Measurements from ENCODE around the gene HSPB6.

Gene HSPB6

GRCh38 chr19:35789978-35790944, 33.4 kb upstream of the HSPB6 start:
- DNase-seq, result no peak
- TF ChIP-seq GATA1 (IDR thresholded peaks at IDR 0.05; ENCODE audit: low read depth, low read length), result no peak
- TF ChIP-seq POLR2A (IDR thresholded peaks at IDR 0.05; ENCODE audit: low read length), result no peak

GRCh38 chr19:35789195-35789977, 32.6 kb upstream of the HSPB6 start:
- TF ChIP-seq POLR2A (IDR thresholded peaks at IDR 0.05; ENCODE audit: low read length) (no peak), GATA1 (IDR thresholded peaks at IDR 0.05; ENCODE audit: low read depth, low read length) (no peak)
- no peak for DNase-seq

- no peak for DNase-seq
- TF ChIP-seq POLR2A (IDR thresholded peaks at IDR 0.05; ENCODE audit: low read length), result no peak
These were observed 31.6 kb upstream of the HSPB6 start for GRCh38 chr19:35788205-35788960.

- TF ChIP-seq GATA1 (IDR thresholded peaks at IDR 0.05; ENCODE audit: low read depth, low read length) (no peak), POLR2A (IDR thresholded peaks at IDR 0.05; ENCODE audit: low read length) (no peak)
These were observed 30.5 kb upstream of the HSPB6 start for GRCh38 chr19:35787227-35787799.

GRCh38 chr19:35786299-35787160, 29.7 kb upstream of the HSPB6 start:
- TF ChIP-seq GATA1 (IDR thresholded peaks at IDR 0.05; ENCODE audit: low read depth, low read length) (no peak), POLR2A (IDR thresholded peaks at IDR 0.05; ENCODE audit: low read length) (no peak)
- no peak for DNase-seq

More at GRCh38 chr19:35787227-35787799, 30.5 kb upstream of the HSPB6 start:
- DNase-seq, result no peak

- DNase-seq, result no peak
- no peak for TF ChIP-seq GATA1 (IDR thresholded peaks at IDR 0.05; ENCODE audit: low read depth, low read length)
- TF ChIP-seq POLR2A (IDR thresholded peaks at IDR 0.05; ENCODE audit: low read length), result no peak
These were observed 28.5 kb upstream of the HSPB6 start for GRCh38 chr19:35785339-35785627.

GRCh38 chr19:35784503-35785338, 27.9 kb upstream of the HSPB6 start:
- TF ChIP-seq GATA1 (IDR thresholded peaks at IDR 0.05; ENCODE audit: low read depth, low read length) (no peak), POLR2A (IDR thresholded peaks at IDR 0.05; ENCODE audit: low read length) (no peak)
- DNase-seq, result no peak

- no peak for DNase-seq
- no peak for TF ChIP-seq POLR2A (IDR thresholded peaks at IDR 0.05; ENCODE audit: low read length)
- no peak for TF ChIP-seq GATA1 (IDR thresholded peaks at IDR 0.05; ENCODE audit: low read depth, low read length)
These were observed 26.9 kb upstream of the HSPB6 start for GRCh38 chr19:35783469-35784434.

GRCh38 chr19:35782589-35782988, 25.8 kb upstream of the HSPB6 start:
- TF ChIP-seq GATA1 (IDR thresholded peaks at IDR 0.05; ENCODE audit: low read depth, low read length) (no peak), POLR2A (IDR thresholded peaks at IDR 0.05; ENCODE audit: low read length) (no peak)
- DNase-seq, result no peak

- no peak for DNase-seq
These were observed 24.8 kb upstream of the HSPB6 start for GRCh38 chr19:35781650-35782049.

GRCh38 chr19:35780717-35781116, 23.9 kb upstream of the HSPB6 start:
- TF ChIP-seq POLR2A (IDR thresholded peaks at IDR 0.05; ENCODE audit: low read length), result no peak
- no peak for TF ChIP-seq GATA1 (IDR thresholded peaks at IDR 0.05; ENCODE audit: low read depth, low read length)
- DNase-seq, result no peak

More at GRCh38 chr19:35781650-35782049, 24.8 kb upstream of the HSPB6 start:
- TF ChIP-seq GATA1 (IDR thresholded peaks at IDR 0.05; ENCODE audit: low read depth, low read length), result no peak
- TF ChIP-seq POLR2A (IDR thresholded peaks at IDR 0.05; ENCODE audit: low read length), result no peak

Measured in erythroblast (primary cell).